ENCODE data around the gene SLC35B3.
"Not testable (repeated sequence)": the region's sequence is repeated elsewhere in the genome, so short reads cannot be mapped to it uniquely, and the experiment has no call there.

SLC35B3 gene

GRCh38 chr6:8435093-8435844 is at the start of gene SLC35B3:
Gene SLC35B3 (minus strand): TSS chr6:8435545.
- no peak for FAIRE-seq

- no peak for FAIRE-seq
These were observed 48.3 kb upstream of the SLC35B3 start for GRCh38 chr6:8483650-8484049.

- no peak for FAIRE-seq
These were observed 46.4 kb upstream of the SLC35B3 start for GRCh38 chr6:8481727-8482126.

GRCh38 chr6:8478418-8478817 is 43.1 kb upstream of the SLC35B3 start:
- no peak for FAIRE-seq

- no peak for FAIRE-seq
These were observed 41.3 kb upstream of the SLC35B3 start for GRCh38 chr6:8476656-8477055.

GRCh38 chr6:8468552-8469356 is 33.4 kb upstream of the SLC35B3 start:
- FAIRE-seq = no peak

GRCh38 chr6:8462694-8463093 is 27.3 kb upstream of the SLC35B3 start:
- FAIRE-seq = no peak

- no peak for FAIRE-seq
These were observed 26.8 kb upstream of the SLC35B3 start for GRCh38 chr6:8462169-8462568.

GRCh38 chr6:8446391-8446790 is 11.0 kb upstream of the SLC35B3 start:
- no peak for FAIRE-seq

- not testable (repeated sequence) for FAIRE-seq
These were observed 10.6 kb upstream of the SLC35B3 start for GRCh38 chr6:8445930-8446329.

- no peak for FAIRE-seq
These were observed 6.8 kb upstream of the SLC35B3 start for GRCh38 chr6:8442150-8442549.

- FAIRE-seq = no peak
These were observed 6.1 kb upstream of the SLC35B3 start for GRCh38 chr6:8441452-8441851.

GRCh38 chr6:8439601-8440268 is 4.4 kb upstream of the SLC35B3 start:
- FAIRE-seq = no peak

GRCh38 chr6:8437813-8438212 is 2.5 kb upstream of the SLC35B3 start:
- no peak for FAIRE-seq

- no peak for FAIRE-seq
These were observed 1.6 kb upstream of the SLC35B3 start for GRCh38 chr6:8436966-8437365.

GRCh38 chr6:8435845-8436168 is 462 bp upstream of the SLC35B3 start:
- no peak for FAIRE-seq

GRCh38 chr6:8434727-8435092 is 635 bp downstream of the SLC35B3 start:
- no peak for FAIRE-seq

- FAIRE-seq = no peak
These were observed 2.7 kb downstream of the SLC35B3 start for GRCh38 chr6:8432614-8433013.

GRCh38 chr6:8429821-8430220 is 5.5 kb downstream of the SLC35B3 start:
- no peak for FAIRE-seq

GRCh38 chr6:8426544-8426943 is 8.8 kb downstream of the SLC35B3 start:
- FAIRE-seq = not testable (repeated sequence)

GRCh38 chr6:8420031-8420588 is 15.2 kb downstream of the SLC35B3 start:
- no peak for FAIRE-seq

- no peak for FAIRE-seq
These were observed 19.4 kb downstream of the SLC35B3 start for GRCh38 chr6:8415913-8416312.

GRCh38 chr6:8415280-8415679 is 20.1 kb downstream of the SLC35B3 start:
- FAIRE-seq = no peak

- no peak for FAIRE-seq
These were observed 20.5 kb downstream of the SLC35B3 start for GRCh38 chr6:8414844-8415243.

Data from colon (tissue), 2 donors.